ENCODE results near the gene NCAPD2. TPM values are rescaled to one million over a fixed set of nuclear protein-coding genes. Genes with fewer than 3 reads are reported as not detected.

The NCAPD2 gene
- polyA plus RNA-seq, 1 of the 3 experiments (the other 2 are of a cell fraction): 46.9 TPM

DNA sequence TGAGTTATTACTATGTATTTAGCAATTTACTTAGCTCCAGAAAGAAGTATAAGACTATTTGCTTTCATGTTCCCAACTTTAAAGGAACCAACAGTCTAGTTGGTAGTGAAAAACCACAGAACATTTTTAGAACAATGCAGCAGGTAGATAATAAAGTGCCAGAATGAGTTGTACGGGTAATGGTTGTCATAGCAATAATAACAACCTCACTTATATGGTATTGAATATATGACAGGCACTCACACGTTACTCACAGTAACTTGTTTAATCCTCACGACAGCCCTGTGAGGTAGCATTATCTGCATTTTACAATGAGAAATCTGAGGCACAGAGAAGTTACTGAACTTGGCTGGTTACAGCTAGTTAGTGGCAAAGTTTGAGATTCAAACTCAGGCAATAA lies 29.8 kb downstream of the NCAPD2 start:
- Histone ChIP-seq H3K36me3 (replicated peaks in 1 of 2; ENCODE audit: control insufficient read depth in 1 of 2, insufficient read depth in 2 of 2, low read length in 1 of 2) (peaks cover 74 to 80% of the 10 kb centered on the region in 2 experiments), H3K4me2 (no peak overlapping the region), H3K9me3 (no peaks in the 10 kb centered on the region), H3K79me2 (ENCODE audit: insufficient read depth) (no peaks in the 10 kb centered on the region), H3K9me2 (no peaks in the 10 kb centered on the region), H3K4me3 (ENCODE audit: low read depth in 2 of 2, low read length in 1 of 2) (no peak overlapping the region), H4K20me1 (ENCODE audit: insufficient read depth) (no peaks in the 10 kb centered on the region), H3K4me1 (ENCODE audit: control insufficient read depth in 1 of 2, insufficient read depth in 2 of 2, low read depth in 1 of 2, low read length in 1 of 2) (no peaks in the 10 kb centered on the region; a peak in 1 of 4 replicates), H3K27ac (ENCODE audit: low read depth in 2 of 2, low read length in 1 of 2) (no peak overlapping the region), H3F3A (replicated peaks; ENCODE audit: insufficient read depth) (peaks cover 6% of the 10 kb centered on the region), H3K9ac (no peak overlapping the region), H2AFZ (ENCODE audit: low read depth) (no peak overlapping the region), H3K27me3 (ENCODE audit: insufficient read depth) (no peaks in the 10 kb centered on the region)
- TF ChIP-seq GATA2 (CRISPR knock-in tag; IDR thresholded peaks at IDR 0.05): no peak
- no peak for TF ChIP-seq JUND (IDR thresholded peaks at IDR 0.05)
- TF ChIP-seq MEF2A (IDR thresholded peaks at IDR 0.05; ENCODE audit: borderline replicate concordance, low read depth): no peak
- TF ChIP-seq POLR2AphosphoS5 (IDR thresholded peaks at IDR 0.05; ENCODE audit: low read depth, low read length): no peak
- no peak for TF ChIP-seq ELF1 (IDR thresholded peaks at IDR 0.05)
- no peak for TF ChIP-seq FOSL2 (IDR thresholded peaks at IDR 0.05; ENCODE audit: borderline replicate concordance, low read depth)
- TF ChIP-seq FOXJ3 (CRISPR knock-in tag; IDR thresholded peaks at IDR 0.05): no peak
- TF ChIP-seq CHD2 (IDR thresholded peaks at IDR 0.05; ENCODE audit: low read length, partially characterized antibody): no peak
- TF ChIP-seq, protein P1, sequence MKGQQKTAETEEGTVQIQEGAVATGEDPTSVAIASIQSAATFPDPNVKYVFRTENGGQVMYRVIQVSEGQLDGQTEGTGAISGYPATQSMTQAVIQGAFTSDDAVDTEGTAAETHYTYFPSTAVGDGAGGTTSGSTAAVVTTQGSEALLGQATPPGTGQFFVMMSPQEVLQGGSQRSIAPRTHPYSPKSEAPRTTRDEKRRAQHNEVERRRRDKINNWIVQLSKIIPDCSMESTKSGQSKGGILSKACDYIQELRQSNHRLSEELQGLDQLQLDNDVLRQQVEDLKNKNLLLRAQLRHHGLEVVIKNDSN (IDR thresholded peaks at IDR 0.05; ENCODE audit: borderline replicate concordance, low read depth): no peak
- TF ChIP-seq NFIC (IDR thresholded peaks at IDR 0.05; ENCODE audit: borderline replicate concordance): no peak
- TF ChIP-seq RFX5 (IDR thresholded peaks at IDR 0.05; ENCODE audit: low read length): no peak
- no peak for TF ChIP-seq TEAD4 (IDR thresholded peaks at IDR 0.05; ENCODE audit: borderline replicate concordance, insufficient read depth)
- no peak for TF ChIP-seq TAF1 (IDR thresholded peaks at IDR 0.05; ENCODE audit: borderline replicate concordance, low read depth, low read length)
- POLR2A ChIA-PET: no interaction called here
- CTCF ChIA-PET: interaction anchor here (0.6 to 1.1 kb wide), 3 partner anchors 12 to 100 kb away, joined by 3 to 4 read pairs (median 4); no protein-coding TSS in a partner anchor
- no peak for DNase-seq
- 94% methylated on average over 3 of the region's 3 CpGs for WGBS (ENCODE audit: low lambda C conversion rate)

DNA sequence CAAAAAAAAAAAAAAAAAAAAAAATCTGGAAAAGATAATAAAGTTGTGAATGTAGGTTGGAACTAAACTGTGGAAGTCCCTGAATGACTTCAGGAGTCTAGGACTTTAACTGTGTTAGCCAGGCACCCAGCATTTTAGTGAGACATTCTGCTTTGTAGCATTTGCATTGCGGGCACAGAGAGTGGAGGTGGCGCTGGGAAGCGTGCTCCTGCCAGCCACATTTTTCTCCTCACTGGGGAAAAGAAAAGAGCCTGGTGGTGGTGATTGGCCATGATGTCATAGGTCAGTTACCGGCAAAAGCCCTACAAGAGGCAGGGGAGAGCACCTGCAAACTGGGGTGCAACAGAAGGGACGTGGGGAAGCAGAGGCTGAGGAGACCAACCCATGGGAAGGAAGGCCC lies 30.7 kb downstream of the NCAPD2 start:
- no peaks in the 10 kb centered on the region for H3K9me2 ChIP-seq
- H3K36me3 ChIP-seq (replicated peaks in 1 of 2; ENCODE audit: control insufficient read depth in 1 of 2, insufficient read depth in 2 of 2, low read length in 1 of 2): peaks cover 70 to 85% of the 10 kb centered on the region in 2 experiments
- no peak overlapping the region for H3K4me2 ChIP-seq
- H3F3A ChIP-seq (replicated peaks; ENCODE audit: insufficient read depth): peaks cover 6% of the 10 kb centered on the region
- H3K9ac ChIP-seq: no peak overlapping the region
- no peaks in the 10 kb centered on the region; a peak in 1 of 4 replicates for H3K4me1 ChIP-seq (ENCODE audit: control insufficient read depth in 1 of 2, insufficient read depth in 2 of 2, low read depth in 1 of 2, low read length in 1 of 2)
- no peaks in the 10 kb centered on the region for H4K20me1 ChIP-seq (ENCODE audit: insufficient read depth)
- TF ChIP-seq SMC3 (IDR thresholded peaks at IDR 0.05; ENCODE audit: low read depth, low read length) (no peak), RCOR1 (IDR thresholded peaks at IDR 0.05; ENCODE audit: low read length) (no peak), FOXM1 (IDR thresholded peaks at IDR 0.05; ENCODE audit: low read depth) (no peak), RXRA (IDR thresholded peaks at IDR 0.05; ENCODE audit: borderline replicate concordance, low read depth) (no peak), POLR2AphosphoS5 (IDR thresholded peaks at IDR 0.05; ENCODE audit: low read depth, low read length) (no peak), FOXJ3 (CRISPR knock-in tag; IDR thresholded peaks at IDR 0.05) (no peak)
- TF ChIP-seq, protein P2, sequence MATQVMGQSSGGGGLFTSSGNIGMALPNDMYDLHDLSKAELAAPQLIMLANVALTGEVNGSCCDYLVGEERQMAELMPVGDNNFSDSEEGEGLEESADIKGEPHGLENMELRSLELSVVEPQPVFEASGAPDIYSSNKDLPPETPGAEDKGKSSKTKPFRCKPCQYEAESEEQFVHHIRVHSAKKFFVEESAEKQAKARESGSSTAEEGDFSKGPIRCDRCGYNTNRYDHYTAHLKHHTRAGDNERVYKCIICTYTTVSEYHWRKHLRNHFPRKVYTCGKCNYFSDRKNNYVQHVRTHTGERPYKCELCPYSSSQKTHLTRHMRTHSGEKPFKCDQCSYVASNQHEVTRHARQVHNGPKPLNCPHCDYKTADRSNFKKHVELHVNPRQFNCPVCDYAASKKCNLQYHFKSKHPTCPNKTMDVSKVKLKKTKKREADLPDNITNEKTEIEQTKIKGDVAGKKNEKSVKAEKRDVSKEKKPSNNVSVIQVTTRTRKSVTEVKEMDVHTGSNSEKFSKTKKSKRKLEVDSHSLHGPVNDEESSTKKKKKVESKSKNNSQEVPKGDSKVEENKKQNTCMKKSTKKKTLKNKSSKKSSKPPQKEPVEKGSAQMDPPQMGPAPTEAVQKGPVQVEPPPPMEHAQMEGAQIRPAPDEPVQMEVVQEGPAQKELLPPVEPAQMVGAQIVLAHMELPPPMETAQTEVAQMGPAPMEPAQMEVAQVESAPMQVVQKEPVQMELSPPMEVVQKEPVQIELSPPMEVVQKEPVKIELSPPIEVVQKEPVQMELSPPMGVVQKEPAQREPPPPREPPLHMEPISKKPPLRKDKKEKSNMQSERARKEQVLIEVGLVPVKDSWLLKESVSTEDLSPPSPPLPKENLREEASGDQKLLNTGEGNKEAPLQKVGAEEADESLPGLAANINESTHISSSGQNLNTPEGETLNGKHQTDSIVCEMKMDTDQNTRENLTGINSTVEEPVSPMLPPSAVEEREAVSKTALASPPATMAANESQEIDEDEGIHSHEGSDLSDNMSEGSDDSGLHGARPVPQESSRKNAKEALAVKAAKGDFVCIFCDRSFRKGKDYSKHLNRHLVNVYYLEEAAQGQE (IDR thresholded peaks at IDR 0.05; ENCODE audit: low read depth, low read length): no peak
- TF ChIP-seq, protein P3, sequence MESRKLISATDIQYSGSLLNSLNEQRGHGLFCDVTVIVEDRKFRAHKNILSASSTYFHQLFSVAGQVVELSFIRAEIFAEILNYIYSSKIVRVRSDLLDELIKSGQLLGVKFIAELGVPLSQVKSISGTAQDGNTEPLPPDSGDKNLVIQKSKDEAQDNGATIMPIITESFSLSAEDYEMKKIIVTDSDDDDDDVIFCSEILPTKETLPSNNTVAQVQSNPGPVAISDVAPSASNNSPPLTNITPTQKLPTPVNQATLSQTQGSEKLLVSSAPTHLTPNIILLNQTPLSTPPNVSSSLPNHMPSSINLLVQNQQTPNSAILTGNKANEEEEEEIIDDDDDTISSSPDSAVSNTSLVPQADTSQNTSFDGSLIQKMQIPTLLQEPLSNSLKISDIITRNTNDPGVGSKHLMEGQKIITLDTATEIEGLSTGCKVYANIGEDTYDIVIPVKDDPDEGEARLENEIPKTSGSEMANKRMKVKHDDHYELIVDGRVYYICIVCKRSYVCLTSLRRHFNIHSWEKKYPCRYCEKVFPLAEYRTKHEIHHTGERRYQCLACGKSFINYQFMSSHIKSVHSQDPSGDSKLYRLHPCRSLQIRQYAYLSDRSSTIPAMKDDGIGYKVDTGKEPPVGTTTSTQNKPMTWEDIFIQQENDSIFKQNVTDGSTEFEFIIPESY (IDR thresholded peaks at IDR 0.05; ENCODE audit: borderline replicate concordance, low read depth): no peak
- H3K27me3 ChIP-seq (ENCODE audit: insufficient read depth): no peaks in the 10 kb centered on the region
- POLR2A ChIA-PET: no interaction called here
- CTCF ChIA-PET: interaction anchor here (1.1 kb wide), 1 partner anchor 101 kb away, joined by 3 read pairs; no protein-coding TSS in a partner anchor
- H3K27ac ChIP-seq (ENCODE audit: low read depth in 2 of 2, low read length in 1 of 2): no peak overlapping the region
- no peak overlapping the region for H3K4me3 ChIP-seq (ENCODE audit: low read depth in 2 of 2, low read length in 1 of 2)
- no peaks in the 10 kb centered on the region for H3K79me2 ChIP-seq (ENCODE audit: insufficient read depth)
- H3K9me3 ChIP-seq: no peaks in the 10 kb centered on the region
- WGBS (ENCODE audit: low lambda C conversion rate): 96% methylated on average over 5 of the region's 5 CpGs
- DNase-seq: no peak
- H2AFZ ChIP-seq (ENCODE audit: low read depth): no peak overlapping the region
